HG03097 (cell line): ENCODE measurements around the gene TNFRSF1A.
"Not testable (repeated sequence)": the region's sequence is repeated elsewhere in the genome, so short reads cannot be mapped to it uniquely, and the experiment has no call there.

Experiments used
- ATAC-seq: cut with Tn5 transposase; IDR thresholded peaks from one replicate; pipeline ENCODE4 v1.9.1; 2021; ENCODE audit not compliant: unreplicated experiment, low FRiP score

The TNFRSF1A gene

DNA sequence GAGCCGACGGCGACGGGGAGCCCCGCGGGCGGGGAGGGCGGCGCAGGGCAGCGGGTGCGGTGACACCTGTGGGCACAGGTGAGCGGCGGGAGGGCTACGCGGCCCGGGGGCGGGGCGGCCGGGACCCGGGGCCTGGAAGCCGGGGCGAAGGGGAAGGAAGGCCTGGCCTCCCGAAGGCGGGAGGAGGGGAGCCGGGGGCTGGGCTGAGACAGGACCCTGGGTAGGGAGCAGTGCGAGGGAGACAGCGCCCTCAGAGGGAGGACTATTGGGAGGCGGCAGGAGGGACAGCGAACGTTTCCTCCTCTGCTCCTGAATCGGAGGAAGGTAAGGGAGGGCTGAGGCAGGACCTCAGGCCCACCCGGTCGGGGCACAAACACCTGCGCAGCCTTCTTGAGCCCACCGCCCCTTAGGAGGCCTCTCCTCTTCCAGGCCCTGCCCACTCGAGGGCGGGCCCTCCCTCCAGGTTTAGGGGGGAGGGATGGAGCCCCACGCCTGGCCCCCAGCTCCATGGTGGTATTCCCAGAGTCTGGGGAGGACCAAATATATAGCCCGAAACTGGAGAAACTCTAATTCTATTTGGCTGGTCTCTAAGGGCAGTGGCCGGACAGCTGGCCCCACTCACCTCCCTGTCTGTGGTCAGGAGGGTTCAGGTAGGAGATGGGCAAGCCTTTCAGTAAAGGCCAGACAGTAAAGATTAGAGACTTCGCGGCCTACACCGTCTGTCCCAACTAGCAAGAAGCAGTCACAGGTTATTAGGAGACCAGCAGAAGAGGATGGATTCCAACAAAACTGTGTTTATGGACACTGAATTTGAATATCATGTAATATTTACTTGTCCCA lies 30.9 kb downstream of the TNFRSF1A start:
- no peak for ATAC-seq

DNA sequence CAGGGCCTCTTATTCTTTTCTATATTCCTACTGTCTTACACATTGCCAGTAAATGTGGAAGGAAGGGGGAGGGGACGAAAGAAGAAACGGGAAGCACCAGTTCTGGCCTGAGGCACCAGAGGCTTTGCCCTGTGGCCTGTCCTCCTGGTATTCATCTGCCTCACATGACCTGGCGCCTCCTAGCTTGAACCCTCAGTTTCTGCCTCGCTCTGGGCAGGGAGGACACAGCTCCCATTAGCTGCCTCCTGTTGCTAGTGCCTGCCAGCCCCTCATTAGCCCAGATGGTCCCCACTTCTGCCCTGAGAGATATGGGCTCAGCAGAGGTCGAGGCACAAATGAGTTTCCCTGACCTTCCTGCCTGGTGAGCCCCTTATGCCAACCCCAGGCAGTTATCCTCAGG lies 34.3 kb downstream of the TNFRSF1A start:
- no peak for ATAC-seq

DNA sequence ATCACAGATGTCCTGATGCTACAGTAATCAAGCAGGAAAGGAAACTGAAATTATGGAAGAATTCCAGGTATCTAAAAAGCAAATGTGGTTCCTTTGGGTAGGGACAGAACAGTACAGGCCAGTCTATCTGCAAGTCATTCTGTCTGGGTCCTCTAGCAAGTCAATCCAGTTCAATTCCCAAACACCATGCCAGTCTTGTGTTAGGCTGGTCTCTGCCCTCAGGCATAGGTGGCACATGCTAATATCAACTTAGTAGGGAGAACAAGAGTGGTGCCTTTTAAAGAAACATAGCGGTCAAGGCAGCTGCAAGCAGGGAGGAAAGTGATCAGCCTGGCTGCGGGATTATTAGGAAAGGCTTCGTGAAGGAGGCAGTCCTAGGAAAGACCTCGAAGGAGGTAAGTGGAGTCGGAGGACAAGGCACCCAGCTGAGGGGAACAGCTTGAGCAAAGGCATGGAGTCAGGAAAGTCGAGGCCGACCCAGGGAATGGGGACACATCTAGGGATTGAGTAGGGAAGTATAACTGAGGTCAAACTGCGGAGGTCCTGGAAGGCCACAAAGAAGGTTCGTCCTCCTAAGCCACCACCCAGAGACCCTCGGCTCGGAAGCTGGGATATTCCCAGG lies 35.2 kb downstream of the TNFRSF1A start:
- ATAC-seq: no peak

DNA sequence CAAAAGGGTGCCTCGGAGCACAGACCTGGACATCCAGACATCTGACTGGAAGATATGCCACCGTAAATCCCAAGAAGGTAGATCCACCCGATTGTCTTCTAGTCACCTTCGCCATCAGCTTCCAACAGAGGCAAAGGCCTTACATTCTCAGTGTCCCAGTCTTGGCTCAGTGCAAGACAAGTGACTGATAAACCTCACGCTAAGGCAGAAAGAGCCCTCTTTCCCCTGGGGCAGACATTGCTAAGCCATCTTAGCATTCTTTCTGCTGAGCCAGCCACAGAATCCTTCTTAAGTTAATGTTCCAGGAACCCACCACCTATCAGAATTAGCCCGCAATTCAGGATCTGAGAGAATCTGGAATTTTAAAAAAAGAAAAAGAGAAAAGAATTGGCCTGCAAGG lies 35.7 kb downstream of the TNFRSF1A start:
- ATAC-seq: no peak

DNA sequence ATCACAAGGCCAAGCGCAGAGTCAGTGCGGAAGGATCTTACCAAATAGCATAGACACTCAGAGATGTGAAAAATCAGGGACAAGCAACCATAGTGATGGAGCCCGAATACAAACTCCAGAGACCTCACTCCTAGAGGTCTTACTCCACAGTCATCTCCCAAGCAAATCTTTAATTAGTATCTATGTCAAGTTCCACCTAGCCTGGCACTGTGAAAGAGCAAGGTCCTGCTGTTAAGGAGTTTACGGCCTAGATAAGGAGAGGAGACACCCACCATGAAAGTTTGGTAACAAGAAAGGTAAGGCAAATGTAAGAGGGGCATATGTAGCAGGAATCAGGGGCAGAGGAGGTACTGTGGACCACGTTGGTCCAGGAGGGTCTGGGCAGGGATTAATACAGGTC lies 38.8 kb downstream of the TNFRSF1A start:
- no peak for ATAC-seq

DNA sequence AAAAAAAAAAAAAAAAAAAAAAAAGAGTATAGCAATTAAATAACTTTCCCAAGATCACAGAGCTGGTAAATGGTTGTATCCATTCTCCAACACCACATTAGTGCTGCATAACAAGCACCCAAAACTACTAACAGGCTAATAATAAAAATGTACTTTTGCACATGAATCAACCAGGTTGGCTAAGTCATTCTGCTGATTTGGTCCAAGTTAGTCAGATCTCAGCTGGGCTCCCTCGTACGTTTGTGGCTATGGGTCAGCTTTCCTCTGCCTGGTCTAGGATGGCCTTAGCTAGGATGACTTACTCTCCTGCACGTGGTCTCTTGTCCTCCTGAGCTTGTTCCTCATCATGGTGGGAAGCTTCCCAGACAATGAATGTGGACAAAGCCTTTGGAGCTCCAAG lies 39.3 kb downstream of the TNFRSF1A start:
- ATAC-seq: no peak

DNA sequence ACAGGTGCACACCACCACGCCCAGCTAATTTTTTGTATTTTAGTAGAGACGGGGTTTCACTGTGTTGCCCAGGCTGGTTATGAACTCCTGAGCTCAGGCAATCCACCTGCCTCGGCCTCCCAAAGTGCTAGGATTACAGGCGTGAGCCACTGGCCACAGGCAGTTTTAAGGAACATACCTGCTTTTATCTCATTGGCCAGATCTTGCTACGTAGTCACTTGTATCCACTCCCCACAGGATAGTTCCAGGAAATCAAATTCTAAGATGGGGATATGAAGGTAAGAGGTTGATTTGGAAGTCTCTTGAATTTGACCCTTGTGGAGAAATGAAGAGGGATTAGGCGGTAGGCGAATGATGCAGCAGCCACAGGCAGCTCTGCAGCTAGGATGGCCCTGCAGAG lies 40.2 kb downstream of the TNFRSF1A start:
- ATAC-seq: no peak

DNA sequence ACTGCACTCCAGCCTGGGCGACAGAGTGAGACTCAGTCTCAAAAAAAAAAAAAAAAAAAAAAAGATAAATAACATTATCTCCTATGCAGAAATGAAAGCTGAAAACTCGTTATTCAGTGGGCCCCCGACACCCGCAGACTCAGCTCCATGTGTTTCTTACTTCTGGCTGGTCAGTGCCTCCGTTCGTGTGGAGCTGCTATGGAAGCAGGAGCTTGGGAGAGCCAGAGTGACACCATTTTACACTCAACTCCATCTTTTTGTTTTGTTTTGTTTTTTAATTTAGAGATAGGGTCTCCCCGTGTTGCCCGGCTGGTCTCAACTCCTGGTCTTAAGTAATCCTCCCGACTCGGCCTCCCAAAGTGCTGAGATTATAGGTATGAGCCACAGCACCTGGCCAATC lies 44.7 kb downstream of the TNFRSF1A start:
- ATAC-seq: no peak

DNA sequence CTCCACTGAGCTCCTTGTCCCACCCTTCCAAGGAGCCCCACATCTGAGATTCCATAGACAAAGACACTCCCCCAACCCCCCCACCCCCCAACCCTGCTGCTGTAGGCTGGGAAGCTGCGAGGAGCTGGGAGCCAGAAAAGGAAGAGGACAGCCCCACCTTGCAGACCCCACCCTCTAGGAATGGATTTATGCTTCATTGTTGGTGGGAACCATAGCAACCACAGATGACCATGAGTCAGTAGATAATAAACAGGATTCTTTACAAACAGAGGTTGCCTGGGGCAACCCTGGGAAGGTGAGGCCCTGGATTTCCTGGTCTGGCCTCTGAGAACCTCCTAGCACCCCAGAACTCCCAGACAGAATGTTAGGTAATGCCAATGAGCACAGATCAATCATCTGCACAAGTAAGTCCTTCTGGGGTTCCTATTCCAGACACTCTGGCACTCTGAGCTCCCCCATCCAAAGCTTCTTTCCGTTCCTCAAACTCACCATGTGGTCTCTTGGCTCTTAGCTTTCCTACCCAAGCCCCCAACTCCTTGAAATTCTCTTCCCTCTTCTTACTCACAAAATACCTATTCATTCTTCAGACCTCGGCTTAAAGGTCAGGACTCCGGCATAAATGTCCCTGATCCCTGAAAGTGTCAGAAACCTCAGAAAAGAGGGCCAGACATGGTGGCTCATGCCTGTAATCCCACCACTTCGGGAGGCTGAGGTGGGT lies 46.6 kb downstream of the TNFRSF1A start:
- ATAC-seq: no peak

DNA sequence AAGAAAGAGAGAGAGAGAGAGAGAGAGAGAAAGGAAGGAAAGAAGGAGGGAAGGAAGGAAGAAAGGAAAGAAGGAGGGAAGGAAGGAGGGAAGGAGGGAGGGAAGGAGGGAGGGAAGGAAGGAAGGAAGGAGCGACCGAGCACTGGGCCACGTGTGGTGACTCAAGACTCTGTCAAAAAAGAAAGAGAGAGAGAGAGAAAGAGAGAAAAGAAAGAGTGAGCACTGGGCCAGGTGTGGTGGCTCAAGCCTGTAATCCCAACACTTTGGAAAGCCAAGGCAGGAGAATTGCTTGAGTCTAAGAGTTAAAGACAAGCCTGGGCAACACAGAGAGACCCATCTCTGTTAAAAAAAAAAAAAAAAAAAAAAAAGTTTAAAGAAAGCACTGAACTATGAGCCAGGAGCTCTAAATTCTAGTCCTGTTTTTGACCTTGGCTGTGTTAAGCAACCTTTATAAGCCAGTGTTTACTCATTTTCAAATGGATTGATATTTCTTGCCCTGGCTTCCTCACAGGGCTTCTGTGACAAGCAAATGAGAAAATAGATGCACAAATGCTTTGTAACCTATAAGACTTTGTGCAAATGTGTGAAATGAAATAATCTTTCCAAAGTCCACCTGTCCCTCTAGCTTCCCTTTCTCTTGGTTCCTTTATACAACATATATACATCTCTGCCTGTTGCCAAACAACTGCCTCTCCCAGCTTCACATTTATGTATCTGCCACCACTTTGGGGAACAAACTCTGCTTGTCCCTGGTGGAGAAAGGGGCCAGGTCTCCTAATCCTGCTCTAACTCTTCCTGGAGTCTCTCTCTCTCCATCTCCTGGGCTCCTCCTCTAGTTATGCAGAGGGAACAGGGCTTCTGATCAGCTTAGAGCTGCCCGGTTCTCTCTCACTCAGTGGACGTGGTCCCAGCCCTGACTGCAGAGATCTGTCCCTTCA lies 47.5 kb downstream of the TNFRSF1A start:
- no peak for ATAC-seq

DNA sequence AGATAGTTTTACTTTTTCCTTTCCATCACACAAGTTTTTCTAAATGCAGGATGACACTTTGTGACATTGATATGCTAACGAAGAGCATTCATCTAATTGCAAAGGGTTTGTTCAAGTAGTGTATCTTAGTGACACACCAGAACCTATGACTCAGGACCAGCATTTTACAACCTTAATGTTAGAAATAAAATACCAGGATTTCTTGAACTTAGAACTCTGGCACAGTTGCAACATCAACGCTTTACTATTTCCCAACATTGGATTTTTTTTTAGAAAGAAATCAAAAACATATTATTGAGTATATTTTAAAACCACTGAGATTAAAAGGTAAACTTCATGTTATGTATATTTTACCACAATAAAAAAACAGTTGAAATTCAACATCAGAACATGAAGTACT lies 49.3 kb downstream of the TNFRSF1A start:
- ATAC-seq: no peak

DNA sequence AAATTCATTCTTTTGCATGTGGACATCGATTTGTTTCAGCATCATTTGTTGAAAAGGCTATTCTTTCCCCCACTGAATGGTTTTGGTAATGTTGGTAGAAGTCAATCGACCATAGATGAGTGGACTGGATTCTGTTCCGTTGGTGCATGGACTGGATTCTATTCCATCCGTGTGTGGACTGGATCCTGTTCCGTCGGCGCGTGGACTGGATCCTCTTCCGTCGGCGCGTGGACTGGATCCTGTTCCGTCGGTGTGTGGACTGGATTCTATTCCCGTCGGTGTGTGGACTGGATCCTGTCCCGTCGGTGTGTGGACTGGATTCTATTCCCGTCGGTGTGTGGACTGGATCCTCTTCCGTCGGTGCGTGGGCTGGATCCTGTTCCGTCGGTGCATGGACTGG lies 52.0 kb downstream of the TNFRSF1A start:
- not testable (repeated sequence) for ATAC-seq

DNA sequence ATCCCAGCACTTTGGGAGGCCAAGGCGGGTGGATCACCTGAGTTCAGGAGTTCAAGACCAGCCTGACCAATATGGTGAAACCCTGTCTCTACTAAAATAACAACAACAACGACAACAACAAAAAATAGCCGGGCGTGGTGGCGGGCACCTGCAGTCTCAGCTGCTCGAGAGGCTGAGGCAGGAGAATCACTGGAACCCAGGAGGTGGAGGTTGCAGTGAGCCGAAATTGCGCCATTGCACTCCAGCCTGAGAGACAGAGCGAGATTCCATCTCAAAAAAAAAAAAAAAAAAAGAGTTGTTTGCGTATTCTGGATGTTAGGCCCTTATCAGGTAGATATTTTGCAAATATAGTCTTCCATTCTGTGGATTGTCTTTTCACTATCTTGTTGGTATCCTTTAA lies 52.8 kb downstream of the TNFRSF1A start:
- not testable (repeated sequence) for ATAC-seq

DNA sequence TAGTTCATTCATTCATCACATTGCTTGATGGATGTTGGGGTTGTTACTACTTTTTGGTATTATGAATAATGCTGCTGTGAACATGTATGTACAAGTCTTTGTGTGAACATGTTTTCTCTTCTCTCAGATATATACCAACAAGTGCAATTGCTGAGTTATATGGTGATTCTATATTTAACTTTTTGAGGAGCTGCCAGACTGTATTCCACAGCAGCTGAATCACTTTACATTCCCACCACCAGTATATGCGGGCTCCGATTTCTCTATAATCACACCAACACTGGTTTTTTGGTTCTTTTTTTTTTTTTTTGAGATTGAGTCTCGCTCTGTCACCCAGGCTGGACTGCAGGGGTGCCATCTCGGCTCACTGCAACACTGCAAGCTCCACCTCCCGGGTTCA lies 53.6 kb downstream of the TNFRSF1A start:
- no peak for ATAC-seq

DNA sequence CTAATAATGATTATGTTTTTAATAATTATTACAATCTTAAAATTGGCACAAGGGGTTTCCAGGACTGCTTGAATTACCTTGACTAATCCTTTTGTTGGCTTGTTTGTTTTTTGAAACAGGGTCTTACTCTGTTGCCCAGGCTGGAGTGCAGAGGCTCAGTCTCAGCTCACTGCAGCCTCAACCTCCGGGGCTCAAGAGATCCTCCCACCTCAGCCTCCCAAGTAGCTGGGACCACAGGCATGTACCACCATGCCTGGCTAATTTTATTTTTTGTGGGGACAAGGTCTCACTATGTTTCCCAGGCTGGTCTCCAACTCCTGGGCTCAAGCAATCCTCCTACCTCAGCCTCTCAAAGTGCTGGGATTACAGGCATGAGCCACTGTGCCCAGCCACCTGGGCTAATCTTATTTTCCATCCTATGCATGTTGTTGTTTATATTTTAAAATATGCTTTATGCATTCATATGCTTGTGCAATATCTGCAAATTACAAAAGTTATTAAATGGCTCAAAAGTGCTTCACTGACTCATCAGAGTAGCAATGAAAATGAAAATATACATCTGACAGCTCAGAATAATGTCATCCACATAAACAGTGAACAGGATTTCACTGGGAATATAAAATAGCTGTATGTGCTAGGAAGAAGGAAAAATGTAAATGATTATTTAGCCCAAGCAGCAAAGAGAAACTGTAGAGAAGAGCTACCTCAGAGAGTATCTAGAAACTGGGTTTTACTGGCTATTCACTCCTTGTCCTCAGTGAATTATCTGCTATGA lies 56.2 kb downstream of the TNFRSF1A start:
- no peak for ATAC-seq

DNA sequence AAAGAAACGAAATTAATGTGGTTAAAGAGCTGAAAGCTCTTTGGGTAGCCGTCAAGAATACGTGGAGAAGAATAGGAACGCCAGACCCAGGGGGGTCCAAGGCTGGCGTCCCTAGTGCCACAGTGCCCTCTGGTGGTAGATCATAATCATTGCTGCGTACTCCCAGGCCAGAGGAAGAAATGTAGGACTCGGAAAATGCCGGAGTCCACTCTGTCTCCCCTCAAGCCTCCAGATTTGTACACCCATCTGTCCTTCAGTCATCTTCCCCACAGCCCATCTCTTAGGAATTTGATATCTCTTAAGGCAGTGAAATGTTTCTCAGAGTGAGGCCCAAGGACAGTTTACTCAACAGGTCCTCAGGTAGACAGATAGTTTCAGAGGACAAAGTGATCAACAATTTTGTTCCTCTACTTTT lies 56.8 kb downstream of the TNFRSF1A start:
- no peak for ATAC-seq

DNA sequence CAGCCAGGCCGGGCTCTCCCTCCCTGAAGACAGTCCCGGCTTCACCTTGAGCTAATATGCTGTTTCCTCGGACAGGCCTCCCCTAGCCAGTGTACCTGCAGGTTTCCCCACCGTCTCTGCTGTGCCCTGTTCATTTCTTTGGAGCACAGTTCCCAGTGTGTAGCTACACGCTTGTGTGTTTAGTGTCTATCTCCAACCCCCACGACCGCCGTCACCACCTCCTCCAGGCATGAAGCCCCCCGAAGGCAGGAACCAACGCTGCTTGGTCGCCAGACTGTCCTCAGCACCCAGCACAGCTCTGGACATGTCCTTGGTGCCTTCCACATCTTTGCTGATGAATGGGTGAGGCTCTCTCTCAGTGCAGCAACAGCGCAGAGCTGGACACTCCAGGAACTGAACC lies 57.6 kb downstream of the TNFRSF1A start:
- ATAC-seq: no peak

DNA sequence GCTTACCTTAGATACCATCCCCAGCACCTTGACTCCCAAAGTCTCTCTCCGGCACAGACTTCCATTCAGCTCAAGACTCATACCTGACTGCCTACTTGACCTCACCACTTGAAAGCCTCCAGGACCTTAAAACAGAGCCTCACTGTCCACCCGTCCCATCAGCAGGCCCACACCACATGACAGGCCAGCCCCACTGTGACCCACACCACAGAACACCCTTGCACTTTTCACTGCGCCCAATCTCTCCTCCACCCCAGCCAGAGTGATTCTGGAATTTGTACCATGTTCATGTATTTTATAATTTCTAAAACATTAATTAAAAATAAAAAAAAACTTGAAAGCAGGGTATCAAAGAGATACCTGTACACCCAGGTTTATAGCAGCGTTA lies 59.4 kb downstream of the TNFRSF1A start:
- ATAC-seq: no peak

DNA sequence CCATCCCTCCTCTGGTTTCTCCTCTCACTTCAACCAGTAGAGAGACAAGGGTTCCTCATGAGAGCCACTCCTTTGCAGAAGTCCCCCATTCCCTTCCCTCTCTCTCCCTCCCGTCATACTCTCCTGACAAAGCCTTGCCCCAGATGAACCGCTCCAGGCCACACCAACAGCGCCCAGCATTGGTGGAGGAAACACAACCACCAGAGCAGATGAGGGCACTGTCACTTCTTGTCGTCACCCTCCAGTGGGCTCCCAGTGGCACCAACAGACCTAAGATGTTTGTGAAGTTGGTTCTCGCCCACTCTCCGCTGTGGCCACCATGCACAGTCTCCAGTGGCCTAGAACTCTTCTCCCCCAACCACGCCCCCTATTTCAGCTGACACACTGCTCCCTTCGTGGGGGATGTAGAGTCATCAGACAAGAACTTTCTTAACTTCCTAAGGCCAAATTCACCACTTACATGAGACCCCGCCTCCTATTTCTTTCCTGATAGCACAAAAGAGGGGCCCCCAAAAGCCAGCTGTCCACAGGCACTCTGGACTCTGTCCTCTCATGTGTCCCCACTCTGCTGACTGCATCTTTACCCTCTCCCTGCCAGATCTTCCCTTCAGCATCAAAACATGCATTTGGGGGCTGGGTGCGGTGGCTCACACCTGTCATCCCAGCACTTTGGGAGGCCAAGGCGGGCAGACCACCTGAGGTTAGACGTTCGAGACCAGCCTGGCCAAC lies 60.6 kb downstream of the TNFRSF1A start:
- ATAC-seq: no peak
